GM12865 (cell line): ENCODE data around the gene PPP1R16B.

Source experiments
- DNase-seq: peaks from one replicate; pipeline ENCODE4 v3.0.0; 2010; ENCODE audit warnings: low read depth
- H3K4me3 ChIP-seq: 2 replicates; pipeline ENCODE4 v1.5.1; 2011; ENCODE audit warnings: mild to moderate bottlenecking, low read depth, low read length, control low read depth
- TF ChIP-seq, protein P1 (sequence below): IDR thresholded peaks from 2 replicates; pipeline ENCODE4 v1.5.1; 2011; ENCODE audit warnings: low read length, control low read depth, low read depth, inconsistent platforms; ENCODE audit not compliant: insufficient read depth; ENCODE audit errors: missing control alignments

Gene PPP1R16B

DNA sequence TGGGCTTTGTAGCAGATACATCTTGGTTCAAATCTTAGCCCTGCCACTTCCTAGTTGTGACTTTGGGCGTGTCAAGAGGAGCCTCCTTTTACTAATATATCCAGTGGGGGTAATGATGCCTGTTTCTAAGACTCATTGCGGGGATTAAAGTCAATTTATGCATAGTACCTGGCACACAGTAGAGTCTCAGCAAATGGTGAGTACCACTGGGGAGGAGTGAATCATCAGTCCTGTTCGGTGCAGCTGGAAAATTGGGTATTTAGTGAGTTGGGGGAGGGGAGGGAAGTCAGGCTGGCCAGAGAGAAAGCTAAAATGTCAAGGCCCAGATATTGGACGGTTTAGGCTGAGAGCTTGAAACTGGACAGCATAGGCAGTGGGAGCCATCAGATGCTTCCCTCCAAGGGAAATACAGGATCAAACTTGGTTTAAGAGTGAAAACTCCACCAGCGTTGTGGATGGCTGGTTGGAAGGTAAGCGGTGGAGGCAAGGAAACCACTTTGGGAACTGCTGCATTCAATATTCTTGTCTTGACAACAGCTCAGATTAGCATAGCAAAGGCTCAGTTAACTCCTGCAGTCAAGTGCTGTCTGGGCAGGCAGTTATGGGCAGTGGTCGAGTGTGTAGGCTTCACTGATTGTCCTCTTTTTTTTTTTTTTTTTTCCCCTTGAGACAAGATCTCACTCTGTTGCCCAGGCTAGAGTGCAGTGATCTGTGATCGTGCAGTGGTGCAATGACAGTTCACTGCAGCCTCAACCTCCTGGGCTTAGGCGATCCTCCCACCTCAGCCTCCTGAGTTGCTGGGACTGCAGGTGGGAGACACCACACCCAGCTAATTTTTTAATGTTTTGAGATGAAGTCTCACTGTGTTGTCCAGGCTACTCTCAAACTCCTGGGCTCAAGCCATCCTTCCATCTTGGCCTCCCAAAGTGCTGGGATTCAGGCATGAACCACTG, 12.9 kb downstream of the PPP1R16B start:
- H3K4me3 ChIP-seq: no peak overlapping the region
- no peak for DNase-seq
- TF ChIP-seq, protein P1, sequence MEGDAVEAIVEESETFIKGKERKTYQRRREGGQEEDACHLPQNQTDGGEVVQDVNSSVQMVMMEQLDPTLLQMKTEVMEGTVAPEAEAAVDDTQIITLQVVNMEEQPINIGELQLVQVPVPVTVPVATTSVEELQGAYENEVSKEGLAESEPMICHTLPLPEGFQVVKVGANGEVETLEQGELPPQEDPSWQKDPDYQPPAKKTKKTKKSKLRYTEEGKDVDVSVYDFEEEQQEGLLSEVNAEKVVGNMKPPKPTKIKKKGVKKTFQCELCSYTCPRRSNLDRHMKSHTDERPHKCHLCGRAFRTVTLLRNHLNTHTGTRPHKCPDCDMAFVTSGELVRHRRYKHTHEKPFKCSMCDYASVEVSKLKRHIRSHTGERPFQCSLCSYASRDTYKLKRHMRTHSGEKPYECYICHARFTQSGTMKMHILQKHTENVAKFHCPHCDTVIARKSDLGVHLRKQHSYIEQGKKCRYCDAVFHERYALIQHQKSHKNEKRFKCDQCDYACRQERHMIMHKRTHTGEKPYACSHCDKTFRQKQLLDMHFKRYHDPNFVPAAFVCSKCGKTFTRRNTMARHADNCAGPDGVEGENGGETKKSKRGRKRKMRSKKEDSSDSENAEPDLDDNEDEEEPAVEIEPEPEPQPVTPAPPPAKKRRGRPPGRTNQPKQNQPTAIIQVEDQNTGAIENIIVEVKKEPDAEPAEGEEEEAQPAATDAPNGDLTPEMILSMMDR: no peak

GRCh38 chr20:38825571-38825900, 20.0 kb downstream of the PPP1R16B start:
- H3K4me3 ChIP-seq: no peak overlapping the region
- no peak for DNase-seq
- TF ChIP-seq, protein P1: no peak

DNA sequence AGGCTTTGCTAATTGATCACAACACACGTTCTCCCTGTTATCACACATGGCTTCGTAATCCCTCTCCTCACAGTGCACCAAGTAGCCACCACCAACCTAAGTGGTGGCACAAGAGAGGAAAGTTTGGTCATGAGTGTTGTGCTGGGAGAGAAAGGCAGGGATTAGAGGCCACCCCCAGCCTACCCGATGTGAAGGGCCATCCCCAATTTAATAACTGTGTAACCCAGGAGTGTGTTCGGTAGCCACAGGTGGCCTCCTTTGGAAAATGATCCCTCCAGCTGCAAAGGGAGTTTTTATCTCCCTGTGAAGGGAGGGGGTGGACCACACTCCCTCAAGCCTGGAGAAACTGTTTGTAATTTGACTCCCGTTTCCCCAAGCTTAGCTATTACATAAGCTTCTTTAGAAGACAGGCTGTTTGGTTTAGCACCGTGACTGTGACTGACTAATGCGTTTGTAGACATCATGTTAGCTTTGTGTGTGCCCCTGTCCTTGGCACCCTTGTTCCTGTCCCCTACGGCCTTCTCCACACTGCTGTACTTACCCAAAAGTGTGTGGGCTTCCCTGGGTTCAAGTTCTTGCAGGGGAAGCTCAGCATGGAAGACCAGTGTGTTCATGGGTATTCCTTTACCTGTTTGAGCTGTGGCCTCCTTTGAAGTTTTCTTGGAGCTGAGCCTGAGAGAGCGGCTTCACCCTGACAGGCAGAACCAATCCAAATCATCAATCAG, 20.6 kb downstream of the PPP1R16B start:
- TF ChIP-seq, protein P1: no peak
- H3K4me3 ChIP-seq: no peak overlapping the region
- no peak for DNase-seq

- no peak for DNase-seq
- no peak overlapping the region for H3K4me3 ChIP-seq
- TF ChIP-seq, protein P1: no peak
Observed at GRCh38 chr20:38827770-38828281, 22.3 kb downstream of the PPP1R16B start.

DNA sequence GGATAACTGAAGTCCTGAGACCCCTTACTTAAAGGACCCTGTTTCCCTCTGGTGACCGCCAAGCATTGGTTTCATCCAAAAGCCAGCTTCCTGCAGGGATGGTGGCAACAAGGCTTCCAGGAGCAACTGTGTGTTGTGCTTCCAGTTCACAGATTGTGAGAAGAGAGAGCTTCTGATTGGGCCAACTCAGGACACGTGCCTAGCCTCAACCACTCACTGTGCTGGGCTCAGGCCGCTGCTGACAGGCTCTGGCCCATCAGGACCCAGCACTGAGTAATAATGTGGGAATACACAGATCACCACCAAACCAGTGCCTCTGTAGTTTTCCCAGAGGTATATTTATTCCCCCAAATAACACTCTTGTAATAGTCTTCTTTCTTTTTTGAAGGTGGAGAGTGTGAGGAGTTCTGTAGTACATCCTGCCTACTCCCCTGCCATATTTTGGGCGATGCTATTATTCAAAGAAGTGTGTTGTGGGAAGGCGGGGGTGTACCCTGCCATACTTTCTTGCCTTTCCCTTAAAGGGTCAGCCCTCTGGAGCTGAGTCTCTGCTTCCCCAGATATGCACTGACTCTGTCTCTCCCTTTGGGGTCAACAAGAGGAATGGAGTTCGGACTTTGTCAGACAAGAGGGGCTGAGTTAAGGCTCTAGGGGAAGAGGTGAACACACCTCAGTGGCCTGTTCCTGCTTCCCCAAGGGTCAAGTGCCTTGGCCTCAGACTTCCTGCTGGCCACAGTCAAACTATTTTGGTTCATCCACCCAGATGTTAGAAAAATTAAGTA, 23.2 kb downstream of the PPP1R16B start:
- DNase-seq: no peak
- H3K4me3 ChIP-seq: no peak overlapping the region
- TF ChIP-seq, protein P1: no peak

DNA sequence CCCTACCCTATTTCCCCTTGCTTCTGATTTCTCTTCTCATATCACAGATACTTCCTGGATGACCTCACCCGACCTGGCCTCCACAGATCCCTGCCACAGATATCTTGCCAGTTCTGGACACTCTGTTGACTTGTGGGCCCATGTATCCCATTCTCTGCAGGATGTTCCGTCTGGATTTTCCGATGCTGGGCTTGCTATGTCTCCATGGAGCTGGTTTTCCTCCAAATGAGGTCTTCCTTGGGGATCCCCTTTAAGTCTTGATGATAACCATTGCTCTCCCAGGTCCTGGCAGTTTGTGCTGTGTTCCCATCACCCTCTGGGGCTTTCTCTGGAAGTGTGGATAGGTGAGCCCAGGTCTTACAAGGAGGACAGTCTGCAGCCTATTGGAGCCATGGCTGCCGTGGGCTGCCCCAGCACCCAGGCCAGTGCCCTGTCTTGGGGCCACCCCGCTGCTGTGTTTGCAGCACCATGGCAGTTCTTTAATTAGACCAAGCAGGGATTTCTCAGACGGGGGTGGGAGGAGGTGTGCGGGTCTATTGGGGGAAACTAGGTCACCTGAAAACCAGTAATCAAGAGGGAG, 23.9 kb downstream of the PPP1R16B start:
- DNase-seq: no peak
- TF ChIP-seq, protein P1: no peak
- no peak overlapping the region for H3K4me3 ChIP-seq
